Left lung (tissue), 10 donors: ENCODE data around the gene EPN2. TPM values are rescaled to one million over a fixed set of nuclear protein-coding genes. Genes with fewer than 3 reads are reported as not detected.
A peak's percentile ranks its signal among the peaks of the same experiment; 100 is the strongest.
"Not testable (repeated sequence)": the region's sequence is repeated elsewhere in the genome, so short reads cannot be mapped to it uniquely, and the experiment has no call there.

Experiments used
- ATAC-seq: fragments of 200-7000 bp; cut with Tn5 transposase; one replicate; pipeline ENCODE4 v1.9.1; 2020; ENCODE audit warnings: moderate library complexity
- DNase-seq, 4 donors: peaks; one replicate each; pipeline ENCODE4 v3.0.0-alpha.2; 2013 to 2020
- H3K27ac ChIP-seq, 2 donors: fragments of 200-600 bp; sonication (generic) in 1 of 2; one replicate each; pipeline versions ENCODE4 v1.5.0 to v1.8.0; 2020 to 2021
- H3K27me3 ChIP-seq, 2 donors: fragments of 200-600 bp; sonication (generic) in 1 of 2; one replicate each; pipeline versions ENCODE4 v1.5.0 to v1.8.0; 2020 to 2021
- H3K36me3 ChIP-seq, 2 donors: fragments of 200-600 bp; sonication (generic) in 1 of 2; one replicate each; pipeline versions ENCODE4 v1.5.0 to v1.8.0; 2020 to 2021
- H3K4me1 ChIP-seq, 2 donors: fragments of 200-600 bp; one replicate each; pipeline ENCODE4 v1.8.0; 2021
- H3K4me3 ChIP-seq, 2 donors: fragments of 200-600 bp; sonication (generic) in 1 of 2; one replicate each; pipeline versions ENCODE4 v1.5.0 to v1.8.0; 2020 to 2021; ENCODE audit warnings: mild to moderate bottlenecking in 1 of 2
- H3K9me3 ChIP-seq, 2 donors: fragments of 200-600 bp; sonication (generic) in 1 of 2; one replicate each; pipeline versions ENCODE4 v1.5.0 to v1.8.0; 2020 to 2021
- intact Hi-C, 2 donors: fragments of 100-400 bp; cut with DNase I; formaldehyde crosslinking; loops; one replicate each; pipeline versions ENCODE4 v1.11.2 to v1.14.2; 2022
- polyA plus RNA-seq, 6 donors: library from polyadenylated mRNA; unstranded; fragments of 120-200 nt; gene quantifications; one replicate each; pipeline ENCODE4 v1.2.1, GENCODE V29; 2013; ENCODE audit not compliant: insufficient read length in 6 of 6
- total RNA-seq, 2 donors: library from RNA; stranded (reverse); fragmentation: NEBNext Ultra II Directional; extraction: Animal tissue kit (Norgen Biotek cat#: 25700); gene quantifications; one replicate each; pipeline ENCODE4 v1.2.1, GENCODE V29; 2021
- TF ChIP-seq, protein P1 (sequence below), 2 donors: fragments of 200-600 bp; sonication (generic) in 1 of 2; IDR thresholded peaks; one replicate each; pipeline versions ENCODE4 v1.5.0 to v1.8.0; 2021; ENCODE audit warnings: antibody characterized with exemption in 2 of 2
- donor health status: DM: no; HTN: yes; CAD: no.
- donor health status: DM: no; HTN: no; CAD: no.

The EPN2 gene
- total and polyA plus RNA-seq, 8 donors: 43.3 to 51.5 (median 48.3) TPM

DNA sequence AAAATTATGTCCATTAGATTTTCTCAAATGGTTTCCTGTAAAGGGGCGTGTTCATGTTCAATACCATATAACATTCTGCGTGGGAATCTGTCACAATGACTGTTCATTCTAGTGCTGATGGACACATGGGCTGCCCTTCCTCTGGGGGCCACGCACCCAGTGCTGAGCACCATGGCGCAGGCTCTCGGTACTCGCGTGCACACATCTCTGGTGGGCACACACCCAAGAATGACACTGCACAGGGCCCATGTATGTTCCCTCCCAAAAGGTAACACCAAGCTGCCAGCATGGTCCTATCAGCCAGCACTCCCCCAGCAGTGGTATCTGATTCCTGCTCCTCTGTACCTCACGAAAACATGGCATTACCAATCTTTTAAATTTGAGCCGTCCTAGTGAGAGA lies 111.6 kb downstream of the EPN2 start:
- DNase-seq: no peak
- intact Hi-C loops: no loop called here
- Histone ChIP-seq H3K4me1 (peaks cover 0 to 2% of the 10 kb centered on the region in 2 donors), H3K9me3 (no peaks in the 10 kb centered on the region), H3K27me3 (no peaks in the 10 kb centered on the region), H3K36me3 (no peaks in the 10 kb centered on the region), H3K27ac (no peak overlapping the region), H3K4me3 (no peak overlapping the region)
- TF ChIP-seq, protein P1, sequence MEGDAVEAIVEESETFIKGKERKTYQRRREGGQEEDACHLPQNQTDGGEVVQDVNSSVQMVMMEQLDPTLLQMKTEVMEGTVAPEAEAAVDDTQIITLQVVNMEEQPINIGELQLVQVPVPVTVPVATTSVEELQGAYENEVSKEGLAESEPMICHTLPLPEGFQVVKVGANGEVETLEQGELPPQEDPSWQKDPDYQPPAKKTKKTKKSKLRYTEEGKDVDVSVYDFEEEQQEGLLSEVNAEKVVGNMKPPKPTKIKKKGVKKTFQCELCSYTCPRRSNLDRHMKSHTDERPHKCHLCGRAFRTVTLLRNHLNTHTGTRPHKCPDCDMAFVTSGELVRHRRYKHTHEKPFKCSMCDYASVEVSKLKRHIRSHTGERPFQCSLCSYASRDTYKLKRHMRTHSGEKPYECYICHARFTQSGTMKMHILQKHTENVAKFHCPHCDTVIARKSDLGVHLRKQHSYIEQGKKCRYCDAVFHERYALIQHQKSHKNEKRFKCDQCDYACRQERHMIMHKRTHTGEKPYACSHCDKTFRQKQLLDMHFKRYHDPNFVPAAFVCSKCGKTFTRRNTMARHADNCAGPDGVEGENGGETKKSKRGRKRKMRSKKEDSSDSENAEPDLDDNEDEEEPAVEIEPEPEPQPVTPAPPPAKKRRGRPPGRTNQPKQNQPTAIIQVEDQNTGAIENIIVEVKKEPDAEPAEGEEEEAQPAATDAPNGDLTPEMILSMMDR (IDR thresholded peaks at IDR 0.05): no peak
- ATAC-seq: no peak

DNA sequence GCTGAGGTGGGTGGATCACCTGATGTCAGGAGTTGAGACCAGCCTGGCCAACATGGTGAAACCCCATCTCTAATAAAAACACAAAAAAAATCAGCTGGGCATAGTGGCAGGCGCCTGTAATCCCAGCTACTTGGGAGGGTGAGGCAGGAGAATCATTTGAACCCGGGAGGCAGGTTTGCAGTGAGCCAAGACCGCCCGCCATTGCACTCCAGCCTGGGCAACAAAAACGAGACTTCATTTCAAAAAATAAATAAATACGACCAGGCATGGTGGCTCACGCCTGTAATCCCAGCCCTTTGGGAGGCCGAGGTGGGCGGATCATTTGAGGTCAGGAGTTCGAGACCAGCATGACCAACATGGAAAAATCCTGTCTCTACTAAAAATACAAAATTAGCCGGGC lies 116.2 kb downstream of the EPN2 start:
- H3K4me3 ChIP-seq, intact Hi-C loops, H3K36me3 ChIP-seq, H3K27me3 ChIP-seq, H3K4me1 ChIP-seq, ATAC-seq, H3K27ac ChIP-seq, H3K9me3 ChIP-seq: not testable (repeated sequence)
- DNase-seq: peak in 1 of 4 donors; percentile 20

DNA sequence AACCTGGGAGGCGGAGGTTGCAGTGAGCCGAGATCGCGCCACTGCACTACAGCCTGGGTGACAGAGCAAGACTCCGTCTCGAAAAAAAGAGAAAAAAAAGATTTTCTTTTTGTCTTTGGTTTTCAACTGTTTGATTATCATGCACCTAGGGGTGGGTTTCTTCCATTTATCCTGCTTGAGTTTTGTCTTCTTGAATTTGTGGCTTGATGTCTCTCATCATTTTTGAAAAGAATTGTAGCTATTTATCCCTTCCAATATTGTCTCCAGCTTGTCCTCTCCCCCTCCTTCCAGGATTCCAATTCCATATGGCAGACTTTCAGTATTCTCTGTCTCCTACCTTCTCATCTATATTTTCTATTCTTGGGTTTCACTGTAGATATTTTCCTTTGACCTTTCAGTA lies 117.6 kb downstream of the EPN2 start:
- DNase-seq (no peak), ATAC-seq (no peak)
- intact Hi-C loops: no loop called here
- H3K4me1 ChIP-seq: no peaks in the 10 kb centered on the region
- no peak overlapping the region for H3K4me3 ChIP-seq
- no peaks in the 10 kb centered on the region for H3K36me3 ChIP-seq
- H3K27me3 ChIP-seq: no peaks in the 10 kb centered on the region
- no peak overlapping the region for H3K27ac ChIP-seq
- no peaks in the 10 kb centered on the region for H3K9me3 ChIP-seq
- TF ChIP-seq, protein P1 (IDR thresholded peaks at IDR 0.05): no peak

- DNase-seq: peak in 1 of 4 donors; percentile 13
- no peak for ATAC-seq
- H3K9me3 ChIP-seq: no peaks in the 10 kb centered on the region
- peaks cover 0 to 10% of the 10 kb centered on the region in 2 donors for H3K4me1 ChIP-seq
- peaks cover 0 to 5% of the 10 kb centered on the region in 2 donors for H3K27me3 ChIP-seq
- intact Hi-C loops: no loop called here
- H3K36me3 ChIP-seq: no peaks in the 10 kb centered on the region
- H3K27ac ChIP-seq: no peak overlapping the region
- H3K4me3 ChIP-seq: no peak overlapping the region
- TF ChIP-seq, protein P1 (IDR thresholded peaks at IDR 0.05): no peak
Measured at GRCh38 chr17:19357351-19357750, 120.2 kb downstream of the EPN2 start.

- Histone ChIP-seq H3K27me3 (peaks cover 0 to 5% of the 10 kb centered on the region in 2 donors), H3K9me3 (no peaks in the 10 kb centered on the region), H3K4me1 (peaks cover 0 to 11% of the 10 kb centered on the region in 2 donors), H3K36me3 (no peaks in the 10 kb centered on the region), H3K4me3 (no peak overlapping the region), H3K27ac (no peak overlapping the region)
- ATAC-seq (no peak), DNase-seq (peak in 1 of 4 donors; percentile 19)
- intact Hi-C loops: no loop called here
- TF ChIP-seq, protein P1 (IDR thresholded peaks at IDR 0.05): no peak
Measured at GRCh38 chr17:19357761-19358160, 120.6 kb downstream of the EPN2 start.

DNA sequence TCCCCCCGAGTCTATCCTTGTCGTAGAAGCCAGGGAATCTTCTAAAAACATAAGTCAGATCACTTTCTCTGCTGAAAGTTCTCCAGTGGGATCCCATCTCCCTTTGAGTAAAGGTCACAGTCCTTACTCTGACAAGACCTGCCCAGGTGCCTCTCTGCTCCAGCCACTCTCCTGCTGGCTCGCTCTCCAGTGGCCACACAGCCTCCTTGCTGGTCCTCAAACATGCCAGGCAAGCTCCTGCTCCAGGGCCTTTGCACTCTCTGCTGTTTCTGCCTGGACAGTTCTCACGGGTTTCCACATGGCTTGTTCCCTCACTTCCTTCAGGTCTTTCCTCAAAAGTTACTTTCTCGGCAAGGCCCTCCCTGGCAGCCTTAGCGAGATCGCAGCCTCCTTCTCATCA lies 122.0 kb downstream of the EPN2 start:
- no peak for ATAC-seq
- Histone ChIP-seq H3K27ac (no peak overlapping the region), H3K4me1 (peaks cover 0 to 18% of the 10 kb centered on the region in 2 donors), H3K36me3 (no peaks in the 10 kb centered on the region), H3K9me3 (no peaks in the 10 kb centered on the region), H3K27me3 (peaks cover 0 to 8% of the 10 kb centered on the region in 2 donors), H3K4me3 (no peak overlapping the region)
- DNase-seq: peak in 1 of 4 donors; percentile 25
- intact Hi-C loops: no loop called here
- TF ChIP-seq, protein P1 (IDR thresholded peaks at IDR 0.05): no peak
